HFFc6 (cell line): ENCODE measurements around the gene ADI1. TPM values are rescaled to one million over a fixed set of nuclear protein-coding genes. Genes with fewer than 3 reads are reported as not detected.
"Not testable (repeated sequence)": the region's sequence is repeated elsewhere in the genome, so short reads cannot be mapped to it uniquely, and the experiment has no call there.

Source experiments
- DNase-seq: peaks from one replicate; pipeline ENCODE4 v3.0.0-alpha.2; 2018
- H3K27ac Mint-ChIP-seq: 2 replicates; pipeline ENCODE4 v1.8.0; 2020; ENCODE audit warnings: mild to moderate bottlenecking, mixed read lengths
- H3K27me3 Mint-ChIP-seq: 2 replicates; pipeline ENCODE4 v1.8.0; 2021; ENCODE audit warnings: mild to moderate bottlenecking, moderate library complexity, mixed read lengths; ENCODE audit not compliant: insufficient read depth
- H3K36me3 Mint-ChIP-seq: 2 replicates; pipeline ENCODE4 v1.8.0; 2021; ENCODE audit warnings: low read depth, mixed read lengths
- H3K4me1 Mint-ChIP-seq: 2 replicates; pipeline ENCODE4 v1.8.0; 2020; ENCODE audit warnings: low read depth, mixed read lengths
- H3K4me3 Mint-ChIP-seq: 2 replicates; pipeline ENCODE4 v1.8.0; 2020; ENCODE audit warnings: mild to moderate bottlenecking, moderate library complexity, mixed read lengths
- H3K9me3 Mint-ChIP-seq: 2 replicates; pipeline ENCODE4 v1.8.0; 2020; ENCODE audit warnings: mild to moderate bottlenecking, mixed read lengths
- CTCF ChIP-seq: fragments of 200-600 bp; sonication (generic); IDR thresholded peaks from 2 replicates; pipeline ENCODE4 v1.5.0; 2021; ENCODE audit warnings: antibody characterized with exemption, mild to moderate bottlenecking
- total RNA-seq, 6 experiments: library from RNA; stranded (reverse); fragmentation: NEBNext Ultra II Directional; extraction: Animal tissue kit (Norgen Biotek cat#: 25700); gene quantifications; 2 replicates in 1 of 6; 3 replicates in 5 of 6; pipeline ENCODE4 v1.2.3, GENCODE V29; 2021

Gene ADI1
- total RNA-seq, 6 experiments from 2014 or later, result 66.6 to 94.2 (median 75.5) TPM

GRCh38 chr2:3517948-3518495 lies 1.3 kb downstream of the ADI1 start:
- Mint-ChIP-seq H3K27me3 (peaks cover 1% of the 10 kb centered on the region), H3K4me3 (peak overlapping the region; percentile 88), H3K27ac (peak overlapping the region; percentile 77), H3K9me3 (peaks cover 8% of the 10 kb centered on the region; the same call in 1 of the 2 replicates), H3K4me1 (peaks cover 36% of the 10 kb centered on the region), H3K36me3 (peaks cover 40% of the 10 kb centered on the region)
- TF ChIP-seq CTCF, result no peak
- DNase-seq, result no peak

GRCh38 chr2:3516831-3517230 lies 2.5 kb downstream of the ADI1 start:
- Mint-ChIP-seq H3K4me1 (peaks cover 33% of the 10 kb centered on the region), H3K4me3 (no peak overlapping the region), H3K27ac (no peak overlapping the region), H3K27me3 (peaks cover under 1% of the 10 kb centered on the region), H3K36me3 (peaks cover 47% of the 10 kb centered on the region), H3K9me3 (peaks cover 8% of the 10 kb centered on the region; the same call in 1 of the 2 replicates)
- TF ChIP-seq CTCF, result no peak
- no peak for DNase-seq

GRCh38 chr2:3515438-3515837 lies 3.9 kb downstream of the ADI1 start:
- not testable (repeated sequence) for H3K9me3 Mint-ChIP-seq, H3K4me3 Mint-ChIP-seq, H3K27me3 Mint-ChIP-seq, H3K27ac Mint-ChIP-seq, DNase-seq
- H3K4me1 Mint-ChIP-seq, result peaks cover 19% of the 10 kb centered on the region
- H3K36me3 Mint-ChIP-seq, result peaks cover 61% of the 10 kb centered on the region

- Mint-ChIP-seq H3K27me3 (no peaks in the 10 kb centered on the region), H3K9me3 (peaks cover 8% of the 10 kb centered on the region; the same call in 1 of the 2 replicates), H3K36me3 (peaks cover 70% of the 10 kb centered on the region), H3K4me3 (no peak overlapping the region), H3K4me1 (peaks cover 11% of the 10 kb centered on the region), H3K27ac (no peak overlapping the region)
- TF ChIP-seq CTCF, result no peak
- DNase-seq, result no peak
Observed at GRCh38 chr2:3513026-3513810, 6.1 kb downstream of the ADI1 start.

GRCh38 chr2:3512086-3512485 lies 7.2 kb downstream of the ADI1 start:
- peaks cover 8% of the 10 kb centered on the region; the same call in 1 of the 2 replicates for H3K9me3 Mint-ChIP-seq
- H3K4me1 Mint-ChIP-seq, result no peaks in the 10 kb centered on the region
- H3K4me3 Mint-ChIP-seq, result no peak overlapping the region
- DNase-seq, result no peak
- TF ChIP-seq CTCF, result no peak
- no peaks in the 10 kb centered on the region for H3K27me3 Mint-ChIP-seq
- peaks cover 74% of the 10 kb centered on the region for H3K36me3 Mint-ChIP-seq
- no peak overlapping the region for H3K27ac Mint-ChIP-seq

GRCh38 chr2:3505771-3506170 lies 13.6 kb downstream of the ADI1 start:
- no peak for DNase-seq
- Mint-ChIP-seq H3K9me3 (no peaks in the 10 kb centered on the region), H3K27ac (no peak overlapping the region)

More at GRCh38 chr2:3505771-3506170, 13.6 kb downstream of the ADI1 start:
- H3K27me3 Mint-ChIP-seq, result peaks cover under 1% of the 10 kb centered on the region; the same call in 1 of the 2 replicates
- no peaks in the 10 kb centered on the region for H3K4me1 Mint-ChIP-seq
- no peak for TF ChIP-seq CTCF
- no peak overlapping the region for H3K4me3 Mint-ChIP-seq
- peaks cover 49% of the 10 kb centered on the region for H3K36me3 Mint-ChIP-seq
